ENCODE measurements around the gene DLG2.
A peak's percentile ranks its signal among the peaks of the same experiment; 100 is the strongest.
"Not testable (repeated sequence)": the region's sequence is repeated elsewhere in the genome, so short reads cannot be mapped to it uniquely, and the experiment has no call there.

The DLG2 gene

GRCh38 chr11:85095239-85095638 lies 531.9 kb downstream of the DLG2 start:
- DNase-seq: no peak

GRCh38 chr11:85094795-85095194 lies 532.3 kb downstream of the DLG2 start:
- DNase-seq: no peak

- DNase-seq: no peak
Measured at GRCh38 chr11:85089654-85090053, 537.5 kb downstream of the DLG2 start.

- no peak for DNase-seq
Measured at GRCh38 chr11:85088286-85088685, 538.9 kb downstream of the DLG2 start.

- DNase-seq: no peak
Measured at GRCh38 chr11:85086504-85087284, 540.5 kb downstream of the DLG2 start.

- no peak for DNase-seq
Measured at GRCh38 chr11:85076535-85077330, 550.4 kb downstream of the DLG2 start.

GRCh38 chr11:85062659-85063058 lies 564.5 kb downstream of the DLG2 start:
- no peak for DNase-seq

- no peak for DNase-seq
Measured at GRCh38 chr11:85052636-85053035, 574.5 kb downstream of the DLG2 start.

GRCh38 chr11:85048801-85049200 lies 578.3 kb downstream of the DLG2 start:
- no peak for DNase-seq

- no peak for DNase-seq
Measured at GRCh38 chr11:85045716-85046115, 581.4 kb downstream of the DLG2 start.

- no peak for DNase-seq
Measured at GRCh38 chr11:85044911-85045310, 582.2 kb downstream of the DLG2 start.

GRCh38 chr11:85042361-85042760 lies 584.8 kb downstream of the DLG2 start:
- no peak for DNase-seq

GRCh38 chr11:85040166-85040565 lies 587.0 kb downstream of the DLG2 start:
- DNase-seq: no peak

- DNase-seq: no peak
Measured at GRCh38 chr11:85029964-85030363, 597.2 kb downstream of the DLG2 start.

GRCh38 chr11:85028329-85029101 lies 598.6 kb downstream of the DLG2 start:
- no peak for DNase-seq

- DNase-seq: no peak
Measured at GRCh38 chr11:85027346-85027745, 599.8 kb downstream of the DLG2 start.

- DNase-seq: no peak
Measured at GRCh38 chr11:85021058-85021457, 606.1 kb downstream of the DLG2 start.

- DNase-seq: peak; percentile 60
Measured at GRCh38 chr11:84993386-84993785, 633.8 kb downstream of the DLG2 start.

GRCh38 chr11:84990141-84990540 lies 637.0 kb downstream of the DLG2 start:
- peak; percentile 84 for DNase-seq

- not testable (repeated sequence) for DNase-seq
Measured at GRCh38 chr11:84987686-84988187, 639.4 kb downstream of the DLG2 start.

- no peak for DNase-seq
Measured at GRCh38 chr11:84981301-84981700, 645.8 kb downstream of the DLG2 start.

- no peak for DNase-seq
Measured at GRCh38 chr11:84969103-84969502, 658.0 kb downstream of the DLG2 start.

- no peak for DNase-seq
Measured at GRCh38 chr11:84965484-84965883, 661.7 kb downstream of the DLG2 start.

Data from NCI-H82 (cell line).